Activated CD8-positive, alpha-beta memory T cell treated with anti-CD3 and anti-CD28 coated beads for 1 hour (primary cell): ENCODE data around the gene GPR160.

Source experiments
- DNase-seq, 2 donors: peaks; one replicate each; pipeline ENCODE4 v3.0.0-alpha.2; 2020; ENCODE audit warnings: low read depth in 1 of 2; ENCODE audit errors: extremely low read depth in 1 of 2

The GPR160 gene

GRCh38 chr3:170063691-170064090 lies 25.9 kb downstream of the GPR160 start:
- no peak for DNase-seq

- DNase-seq: no peak
These were observed 26.3 kb downstream of the GPR160 start for GRCh38 chr3:170064108-170064507.

- DNase-seq: no peak
These were observed 37.8 kb downstream of the GPR160 start for GRCh38 chr3:170075441-170076091.

GRCh38 chr3:170076715-170077238 lies 39.0 kb downstream of the GPR160 start:
- no peak for DNase-seq

GRCh38 chr3:170077361-170077760 lies 39.6 kb downstream of the GPR160 start:
- no peak for DNase-seq

- no peak for DNase-seq
These were observed 41.0 kb downstream of the GPR160 start for GRCh38 chr3:170078620-170079281.

GRCh38 chr3:170079536-170080165 lies 41.9 kb downstream of the GPR160 start:
- no peak for DNase-seq

- DNase-seq: no peak
These were observed 42.8 kb downstream of the GPR160 start for GRCh38 chr3:170080605-170081004.

GRCh38 chr3:170081079-170081741 lies 43.4 kb downstream of the GPR160 start:
- no peak for DNase-seq

- DNase-seq: no peak
These were observed 45.5 kb downstream of the GPR160 start for GRCh38 chr3:170083343-170083742.

GRCh38 chr3:170085396-170085795 lies 47.6 kb downstream of the GPR160 start:
- DNase-seq: no peak

GRCh38 chr3:170089862-170090600 lies 52.2 kb downstream of the GPR160 start:
- no peak for DNase-seq

GRCh38 chr3:170090601-170090981 lies 52.8 kb downstream of the GPR160 start:
- DNase-seq: no peak

- DNase-seq: no peak
These were observed 55.1 kb downstream of the GPR160 start for GRCh38 chr3:170092907-170093306.

- no peak for DNase-seq
These were observed 58.0 kb downstream of the GPR160 start for GRCh38 chr3:170095771-170096170.

GRCh38 chr3:170096342-170096741 lies 58.5 kb downstream of the GPR160 start:
- no peak for DNase-seq

GRCh38 chr3:170098753-170099152 lies 61.0 kb downstream of the GPR160 start:
- DNase-seq: no peak

GRCh38 chr3:170100944-170101343 lies 63.1 kb downstream of the GPR160 start:
- no peak for DNase-seq

- DNase-seq: no peak
These were observed 64.6 kb downstream of the GPR160 start for GRCh38 chr3:170102431-170102830.

GRCh38 chr3:170107941-170108340 lies 70.1 kb downstream of the GPR160 start:
- DNase-seq: no peak

GRCh38 chr3:170108955-170109354 lies 71.2 kb downstream of the GPR160 start:
- DNase-seq: no peak
